NB4 (cell line): Measurements from ENCODE around the gene RARRES2.

Experiments
- CTCF ChIP-seq: IDR thresholded peaks from one replicate; pipeline ENCODE4 v1.5.1; 2012; ENCODE audit warnings: low read depth, low read length
- MYC ChIP-seq: IDR thresholded peaks from 2 replicates; pipeline ENCODE4 v1.6.1; 2011; ENCODE audit warnings: low read depth, low read length
- POLR2A ChIP-seq: IDR thresholded peaks from 2 replicates; pipeline ENCODE4 v1.6.1; 2011; ENCODE audit warnings: mild to moderate bottlenecking; ENCODE audit not compliant: insufficient read length; ENCODE audit errors: extremely low read depth

DNA sequence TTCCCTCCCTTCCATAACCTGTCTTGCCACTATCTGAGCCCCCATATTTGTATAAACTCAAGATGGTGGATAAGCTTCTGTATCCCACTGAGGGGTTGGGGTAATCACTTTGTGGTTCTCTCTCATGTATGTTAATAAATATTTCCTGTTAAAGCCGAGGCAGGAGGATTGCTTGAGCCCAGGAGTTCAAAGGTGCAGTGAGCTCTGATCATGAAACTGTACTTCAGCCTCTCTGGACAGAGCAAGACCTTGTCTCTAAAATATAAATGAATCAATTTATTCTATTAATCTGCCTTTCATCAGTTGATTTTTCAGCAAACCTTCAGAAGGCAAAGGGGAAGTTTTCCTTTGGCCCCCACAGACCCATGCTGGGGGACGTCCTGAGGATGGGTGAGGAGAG, 1.8 kb upstream of the RARRES2 start:
- no peak for TF ChIP-seq CTCF
- TF ChIP-seq POLR2A: no peak
- TF ChIP-seq MYC: no peak
